Measurements from ENCODE around the gene SSTR3. TPM values are rescaled to one million over a fixed set of nuclear protein-coding genes. Genes with fewer than 3 reads are reported as not detected.

The SSTR3 gene
- total RNA-seq, 2 experiments from 2014 or later: 1.9 to 2.1 TPM

DNA sequence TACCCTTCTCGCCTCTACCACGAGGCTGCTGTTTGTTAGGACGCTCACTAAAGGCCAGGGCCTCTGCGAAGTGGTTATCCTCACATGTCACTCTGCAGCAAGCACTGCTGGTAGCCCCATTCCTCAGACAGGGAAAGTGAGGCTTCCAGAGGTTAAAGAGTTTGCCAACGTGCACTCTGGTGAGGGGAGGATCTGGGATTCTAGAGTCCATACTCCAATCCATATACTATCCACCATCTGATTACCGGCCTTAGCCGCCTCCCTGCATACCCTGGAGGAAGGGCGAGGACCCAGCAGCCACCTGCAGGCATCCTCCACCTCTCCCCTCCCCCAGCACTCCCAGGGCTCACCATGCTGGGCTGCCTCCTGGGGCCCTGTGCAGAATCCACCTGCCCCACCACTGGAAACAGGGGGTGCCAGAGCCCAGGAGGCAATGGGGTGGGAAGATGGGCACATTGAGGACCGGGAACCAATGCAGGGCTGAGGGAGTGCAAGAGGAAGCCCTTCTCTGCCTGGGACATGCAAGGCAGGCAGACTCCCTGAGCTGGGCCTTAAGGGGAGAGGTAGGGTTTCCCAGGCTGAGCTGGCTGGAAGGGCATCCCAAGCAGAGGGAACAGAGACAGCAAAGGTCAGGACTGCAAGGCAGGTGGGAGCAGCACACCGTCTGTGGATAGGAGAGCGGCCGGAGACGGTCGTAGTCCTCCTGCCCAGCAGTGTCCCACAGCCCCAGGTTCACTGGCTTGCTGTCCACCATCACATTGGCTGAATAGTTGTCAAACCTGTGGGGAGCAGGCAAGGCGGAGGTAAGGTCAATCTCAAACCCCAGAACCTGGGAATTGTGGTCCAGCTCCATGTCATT lies 20.1 kb upstream of the SSTR3 start:
- Mint-ChIP-seq H3K27me3 (no peaks in the 10 kb centered on the region), H3K9me3 (no peaks in the 10 kb centered on the region), H3K4me1 (ENCODE audit: low read depth) (peaks cover 97% of the 10 kb centered on the region), H3K27ac (peak overlapping the region; percentile 97), H3K4me3 (peak overlapping the region; percentile 35), H3K36me3 (ENCODE audit: low read depth) (peaks cover 91% of the 10 kb centered on the region)
- Histone ChIP-seq H3K27me3 (ENCODE audit: control insufficient read depth in 1 of 2, insufficient read depth in 2 of 2, low read length in 2 of 2) (no peaks in the 10 kb centered on the region), H3K4me3 (ENCODE audit: low read length) (no peak overlapping the region), H3K9me3 (ENCODE audit: control insufficient read depth in 1 of 2, insufficient read depth in 1 of 2, low read length in 2 of 2) (no peaks in the 10 kb centered on the region), H3K27ac (ENCODE audit: low read depth in 1 of 2, low read length in 2 of 2) (peak overlapping the region; percentile 73 to 90), H3K36me3 (ENCODE audit: insufficient read depth, low read length) (peaks cover 94% of the 10 kb centered on the region), H3K4me1 (ENCODE audit: insufficient read depth, low read length) (peaks cover 100% of the 10 kb centered on the region)
- no peak for TF ChIP-seq CTCF (IDR thresholded peaks at IDR 0.05)
- no peak for ATAC-seq (ENCODE audit: poor library complexity)
- peak in 1 of 14 experiments; percentile 37 for DNase-seq
- intact Hi-C loops (cut with DNase I, micrococcal nuclease): no loop called here
- ChIA-PET POLR2A (interaction anchor here (1.5 to 7.6 kb wide), 4 partner anchors 10 to 110 kb away, joined by 4 to 281 read pairs (median 88); partner anchors contain the start of gene RAC2), CTCF (interaction anchor here (1.6 to 5.9 kb wide), 2 partner anchors 9 to 33 kb away, joined by 4 to 43 read pairs; no protein-coding TSS in a partner anchor)

GRCh38 chr22:37231406-37232139 lies 19.3 kb upstream of the SSTR3 start:
- H3K36me3 Mint-ChIP-seq (ENCODE audit: low read depth): peaks cover 85% of the 10 kb centered on the region
- H3K27me3 Mint-ChIP-seq: no peaks in the 10 kb centered on the region
- no peak for TF ChIP-seq CTCF (IDR thresholded peaks at IDR 0.05)
- H3K27ac Mint-ChIP-seq: peak overlapping the region; percentile 97
- Histone ChIP-seq H3K9me3 (ENCODE audit: control insufficient read depth in 1 of 2, insufficient read depth in 1 of 2, low read length in 2 of 2) (no peaks in the 10 kb centered on the region), H3K4me1 (ENCODE audit: insufficient read depth, low read length) (peaks cover 97% of the 10 kb centered on the region), H3K27ac (ENCODE audit: low read depth in 1 of 2, low read length in 2 of 2) (peak overlapping the region; percentile 73 to 90), H3K27me3 (ENCODE audit: control insufficient read depth in 1 of 2, insufficient read depth in 2 of 2, low read length in 2 of 2) (no peaks in the 10 kb centered on the region), H3K36me3 (ENCODE audit: insufficient read depth, low read length) (peaks cover 91% of the 10 kb centered on the region), H3K4me3 (ENCODE audit: low read length) (no peak overlapping the region)
- peak overlapping the region; percentile 84 for H3K4me3 Mint-ChIP-seq
- ATAC-seq (ENCODE audit: poor library complexity) (peak; percentile 38), DNase-seq (peak in 9 of 14 experiments; percentile 52 to 73 (median 68))
- ChIA-PET CTCF (interaction anchor here (1.3 to 5.9 kb wide), 4 partner anchors 8 to 32 kb away, joined by 3 to 43 read pairs (median 16); no protein-coding TSS in a partner anchor), POLR2A (interaction anchor here (1.0 to 7.6 kb wide), 6 partner anchors 11 to 109 kb away, joined by 3 to 281 read pairs (median 24); partner anchors contain the start of gene RAC2)
- peaks cover 90% of the 10 kb centered on the region for H3K4me1 Mint-ChIP-seq (ENCODE audit: low read depth)
- intact Hi-C loops (cut with DNase I, micrococcal nuclease): loop anchor here in 1 of 2 experiments (2.0 kb wide), 1 partner anchor 33 kb away; no protein-coding TSS in a partner anchor
- H3K9me3 Mint-ChIP-seq: no peaks in the 10 kb centered on the region
